Heart left ventricle (tissue), 16 donors: ENCODE results near the gene MYL2. TPM values are rescaled to one million over a fixed set of nuclear protein-coding genes. Genes with fewer than 3 reads are reported as not detected.
A peak's percentile ranks its signal among the peaks of the same experiment; 100 is the strongest.

Experiments
- ATAC-seq, 4 donors: fragments of 200-7000 bp; cut with Tn5 transposase; one replicate each; pipeline ENCODE4 v1.9.1; 2020 to 2022; ENCODE audit warnings: moderate library complexity in 4 of 4, mild to moderate bottlenecking in 3 of 4, moderate number of reproducible peaks in 1 of 4
- DNase-seq, 5 donors: peaks; one replicate each; pipeline ENCODE4 v3.0.0-alpha.2; 2020
- H3K27ac ChIP-seq, 12 donors: fragments of 200-600 bp; sonication (generic) in 4 of 12; one replicate each; pipeline versions ENCODE4 v1.5.0 to v1.8.0; 2016 to 2022; ENCODE audit warnings: mild to moderate bottlenecking in 2 of 12
- H3K27me3 ChIP-seq, 9 donors: fragments of 200-600 bp; sonication (generic) in 2 of 9; one replicate each; pipeline versions ENCODE4 v1.5.1 to v1.8.0; 2016 to 2022; ENCODE audit warnings: mild to moderate bottlenecking in 3 of 9
- H3K36me3 ChIP-seq, 9 donors: fragments of 200-600 bp; sonication (generic) in 2 of 9; one replicate each; pipeline versions ENCODE4 v1.5.0 to v1.8.0; 2018 to 2022; ENCODE audit warnings: mild to moderate bottlenecking in 2 of 9
- H3K4me1 ChIP-seq, 12 donors: fragments of 200-600 bp; sonication (generic) in 4 of 12; one replicate each; pipeline versions ENCODE4 v1.5.0 to v1.8.0; 2016 to 2022; ENCODE audit warnings: mild to moderate bottlenecking in 3 of 12
- H3K4me3 ChIP-seq, 12 donors: fragments of 200-600 bp; sonication (generic) in 4 of 12; one replicate each; pipeline versions ENCODE4 v1.5.0 to v1.8.0; 2017 to 2022; ENCODE audit warnings: mild to moderate bottlenecking in 9 of 12, moderate library complexity in 4 of 12
- H3K9me3 ChIP-seq, 12 donors: fragments of 200-600 bp; sonication (generic) in 4 of 12; one replicate each; pipeline versions ENCODE4 v1.5.0 to v1.8.0; 2016 to 2022; ENCODE audit warnings: mild to moderate bottlenecking in 1 of 12
- CTCF ChIP-seq, 12 donors: fragments of 200-600 bp; sonication (generic) in 4 of 12; IDR thresholded peaks; one replicate each; pipeline versions ENCODE4 v1.5.0 to v1.8.0; 2018 to 2022; ENCODE audit warnings: antibody characterized with exemption in 12 of 12, mild to moderate bottlenecking in 5 of 12
- POLR2A ChIP-seq, 2 donors: fragments of 450-650 bp; IDR thresholded peaks; one replicate each; pipeline ENCODE4 v1.6.1; 2017; ENCODE audit warnings: antibody characterized with exemption in 2 of 2, mild to moderate bottlenecking in 2 of 2, moderate library complexity in 2 of 2
- WGBS, 4 donors: extraction: QIAGEN DNeasy Blood & Tissue Kit in 2 of 4; methylation state at CpG; one replicate each; pipeline versions ENCODE4 v1.1.5 to v1.1.7; 2013 to 2018; 5-methylcytosine and 5-hydroxymethylcytosine counted together
- intact Hi-C, 10 donors: fragments of 100-400 bp; cut with DNase I; formaldehyde crosslinking; loops; one replicate each; pipeline versions ENCODE4 v1.11.1 to v1.14.2; 2022
- polyA plus RNA-seq, 2 donors: library from polyadenylated mRNA; stranded (reverse); fragments of 200-250 nt; gene quantifications; one replicate each; pipeline ENCODE4 v1.2.3, GENCODE V29; 2013
- total RNA-seq, 9 donors: library from RNA; depleted of rRNA in 2 of 9; stranded (reverse); fragments of >200 nt in 2 of 9; fragmentation: NEBNext Ultra II Directional in 3 of 9; extraction: Animal tissue kit (Norgen Biotek cat#: 25700) in 3 of 9; gene quantifications; one replicate each; pipeline versions ENCODE4 v1.1.0 to v1.2.4, GENCODE V29; 2016 to 2023
- donor health status: ischemic (EF 13 %, LVEDD 7.1; RV severe dilation, severe dysfunction).
- donor health status: healthy with polysubstance abuse.
- donor health status: DM: no; HTN: yes; CAD: no.
- donor health status: DM: no; HTN: no; CAD: no.
- donor health status: ischemic (EF 25% LVEDD 6.9; RV normal size, moderate dysfunction).
- donor health status: ischemic (EF 25% LVEDD 5.7; RV mildly dilated, moderate dysfunction).
- donor health status: healthy.
- donor health status: DM: yes; HTN: yes; CAD: no.
- donor health status: ischemic (EF 35%, LVEDD 5.7; RV mildly dilated, moderate dysfunction).
- donor health status: nonischemic (EF 11% LVEDD 7.7; RV severe dilation, severe dysfunction).
- donor health status: DM: yes; HTN: yes; CAD: no.
- donor health status: PGD.
- donor health status: ischemic (EF 29% LVEDD 5.4; RV normal size, mild dysfunction).
- donor health status: nonischemic (EF 23%, LVEDD 6.1; RV moderate dilation, normal function).

MYL2 gene
- total and polyA plus RNA-seq, 11 donors: 9,599 to 55,783 (median 25,284) TPM

DNA sequence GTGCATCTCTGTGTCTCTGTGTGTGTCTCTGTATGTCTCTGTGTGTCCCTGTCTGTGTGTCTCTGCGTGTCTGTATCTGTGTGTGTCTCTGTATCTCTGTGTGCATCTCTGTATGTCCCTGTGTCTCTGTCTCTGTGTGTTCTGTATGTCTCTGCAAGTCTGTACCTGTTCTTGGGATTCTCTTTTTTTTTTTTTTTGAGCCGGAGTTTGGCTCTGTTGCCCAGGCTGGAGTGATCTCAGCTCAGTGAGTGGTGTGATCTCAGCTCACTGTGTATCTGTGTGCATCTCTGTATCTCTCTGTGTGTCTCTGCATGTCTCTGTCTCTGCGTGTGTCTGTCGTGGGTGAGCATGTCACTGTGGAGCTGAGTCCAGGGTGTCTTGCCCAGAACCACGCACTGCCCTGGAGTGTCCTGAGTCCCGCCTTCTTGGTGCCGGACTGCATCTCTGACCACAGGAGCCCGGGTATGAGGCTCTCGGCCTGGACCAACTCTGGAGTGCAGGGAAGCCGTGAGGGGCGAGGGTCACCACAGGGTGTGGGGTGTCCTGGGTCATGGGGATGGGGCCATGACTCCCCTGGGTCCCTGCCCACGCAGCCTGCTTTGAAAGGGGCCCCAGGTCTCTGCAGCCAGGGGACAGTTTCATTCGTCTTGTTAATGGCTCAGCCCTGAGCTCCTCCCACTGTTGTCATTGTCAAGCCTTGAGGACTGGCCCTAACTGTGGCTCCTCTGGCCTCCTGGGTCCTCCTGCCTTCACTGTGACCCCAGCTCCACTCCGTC, 11.8 kb downstream of the MYL2 start:
- WGBS, 4 donors: 44 to 51% (median 48%) methylated on average over 12 to 14 of the region's 14 CpGs
- Histone ChIP-seq H3K27ac (peak overlapping the region in 8 of 12 donors; percentile 5 to 72 (median 42)), H3K27me3 (no peaks in the 10 kb centered on the region), H3K4me1 (no peaks in the 10 kb centered on the region), H3K9me3 (no peaks in the 10 kb centered on the region), H3K36me3 (peaks cover 0 to 36% (median 15%) of the 10 kb centered on the region in 9 donors), H3K4me3 (no peak overlapping the region)
- intact Hi-C loops: no loop called here
- ATAC-seq: peak; percentile 19 to 60 (median 48)
- peak in 1 of 2 donors; percentile 38 for TF ChIP-seq POLR2A (IDR thresholded peaks at IDR 0.05)
- TF ChIP-seq CTCF (IDR thresholded peaks at IDR 0.05): no peak
- peak in 3 of 5 donors; percentile 51 to 73 (median 69) for DNase-seq

- Histone ChIP-seq H3K27me3 (no peaks in the 10 kb centered on the region), H3K27ac (peak overlapping the region in 3 of 12 donors; percentile 17 to 63 (median 22)), H3K4me3 (no peak overlapping the region), H3K4me1 (no peaks in the 10 kb centered on the region), H3K36me3 (peaks cover 0 to 26% (median 6%) of the 10 kb centered on the region in 9 donors), H3K9me3 (no peaks in the 10 kb centered on the region)
- DNase-seq: peak in 1 of 5 donors; percentile 64
- peak; percentile 7 to 21 (median 11) for ATAC-seq
- TF ChIP-seq POLR2A (IDR thresholded peaks at IDR 0.05): no peak
- no peak for TF ChIP-seq CTCF (IDR thresholded peaks at IDR 0.05)
- 32 to 45% (median 38%) methylated on average over 8 of the region's 8 CpGs for WGBS, 4 donors
- intact Hi-C loops: no loop called here
These were observed 12.8 kb downstream of the MYL2 start for GRCh38 chr12:110907583-110907982.

DNA sequence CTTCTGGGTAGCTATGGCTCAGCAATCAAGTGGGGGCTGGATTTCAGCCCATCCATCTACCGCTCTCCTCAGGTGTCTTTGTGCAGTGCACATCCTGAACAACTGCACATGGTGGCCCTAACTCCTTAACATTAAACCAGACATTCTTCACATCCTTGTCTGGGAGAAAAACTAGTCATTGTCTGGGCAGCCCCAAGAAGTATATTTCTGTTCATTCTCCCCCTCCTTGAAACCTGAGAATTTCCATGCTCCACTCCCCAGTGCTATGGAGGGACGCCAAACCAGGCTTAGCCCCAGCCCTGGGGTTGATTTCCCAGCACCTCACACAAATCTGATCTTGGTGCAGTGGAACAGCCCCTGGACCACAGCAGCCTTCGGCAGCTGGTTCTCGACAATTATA, 13.4 kb downstream of the MYL2 start:
- H3K4me3 ChIP-seq: no peak overlapping the region
- peaks cover 0 to 21% (median 4%) of the 10 kb centered on the region in 9 donors for H3K36me3 ChIP-seq
- TF ChIP-seq CTCF (IDR thresholded peaks at IDR 0.05): no peak
- no peak for TF ChIP-seq POLR2A (IDR thresholded peaks at IDR 0.05)
- peak overlapping the region in 3 of 12 donors; percentile 17 to 63 (median 22) for H3K27ac ChIP-seq
- WGBS, 4 donors: 33 to 55% (median 48%) methylated on average over 4 of the region's 4 CpGs
- H3K27me3 ChIP-seq: no peaks in the 10 kb centered on the region
- ATAC-seq: no peak
- no peak for DNase-seq
- no peaks in the 10 kb centered on the region for H3K9me3 ChIP-seq
- intact Hi-C loops: no loop called here
- H3K4me1 ChIP-seq: no peaks in the 10 kb centered on the region

GRCh38 chr12:110906516-110906915, 13.9 kb downstream of the MYL2 start:
- ATAC-seq (no peak), DNase-seq (peak in 1 of 5 donors; percentile 18)
- peaks cover 0 to 17% (median 4%) of the 10 kb centered on the region in 9 donors for H3K36me3 ChIP-seq
- no peak for TF ChIP-seq POLR2A (IDR thresholded peaks at IDR 0.05)
- H3K27me3 ChIP-seq: no peaks in the 10 kb centered on the region
- intact Hi-C loops: no loop called here
- no peak overlapping the region for H3K4me3 ChIP-seq
- H3K9me3 ChIP-seq: no peaks in the 10 kb centered on the region
- 52 to 59% (median 56%) methylated on average over 5 of the region's 5 CpGs for WGBS, 4 donors
- peak overlapping the region in 1 of 12 donors; percentile 63 for H3K27ac ChIP-seq
- H3K4me1 ChIP-seq: no peaks in the 10 kb centered on the region
